ENCODE measurements around the gene FAM13C. TPM values are rescaled to one million over a fixed set of nuclear protein-coding genes. Genes with fewer than 3 reads are reported as not detected.

FAM13C gene
- total and polyA plus RNA-seq, 2 of the 13 experiments (the other 11 are each of a cell fraction or from before 2014, with no cell fraction given), result 0.07 to 0.26 TPM

GRCh38 chr10:59299933-59300332 lies 62.4 kb downstream of the FAM13C start:
- no peak overlapping the region for H3K4me2 ChIP-seq (ENCODE audit: low read depth, low read length)
- no peak for FAIRE-seq
- 48% methylated on average over 5 of the region's 5 CpGs for WGBS (ENCODE audit: low lambda C conversion rate)

More at GRCh38 chr10:59299933-59300332, 62.4 kb downstream of the FAM13C start:
- ChIA-PET POLR2A (no interaction called here), CTCF (ENCODE audit: low intra/inter-chr PET ratio, low total read pairs) (no interaction called here)
- Histone ChIP-seq H3K36me3 (replicated peaks in 1 of 2; ENCODE audit: control insufficient read depth in 1 of 2, insufficient read depth in 2 of 2, low read length in 2 of 2) (no peaks in the 10 kb centered on the region), H2AFZ (ENCODE audit: low read length) (no peak overlapping the region), H3K9me3 (ENCODE audit: low read length) (no peaks in the 10 kb centered on the region), H3K9ac (ENCODE audit: insufficient read depth, low read depth, low read length) (no peak overlapping the region), H3K4me3 (replicated peaks in 1 of 3; ENCODE audit: insufficient read depth in 1 of 3, low read depth in 2 of 3, low read length in 3 of 3) (no peak overlapping the region), H3K79me2 (ENCODE audit: insufficient read depth, low read length) (no peaks in the 10 kb centered on the region), H4K20me1 (ENCODE audit: insufficient read depth, low read length) (no peaks in the 10 kb centered on the region), H3K27me3 (ENCODE audit: control insufficient read depth in 1 of 2, insufficient read depth in 2 of 2, low read length in 2 of 2) (no peaks in the 10 kb centered on the region), H3K4me1 (ENCODE audit: insufficient read depth, low read length) (no peaks in the 10 kb centered on the region), H3K27ac (ENCODE audit: extremely low read length, insufficient read depth, low read length) (no peak overlapping the region)
- in situ Hi-C loops (cut with HindIII; ENCODE audit: extremely low pct_ligation_motif_present, low pct_unique_long_range_greater_than_20kb) (no loop called here), intact Hi-C loops (cut with micrococcal nuclease; ENCODE audit: unreplicated experiment) (no loop called here)
- no peak for DNase-seq (ENCODE audit: low spot score)
- BruUV-seq (replicated peaks), result no TSS peak
- no peak for TF ChIP-seq FOSL2 (CRISPR knock-in tag; IDR thresholded peaks at IDR 0.05)
- TF ChIP-seq ZNF383 (CRISPR knock-in tag; IDR thresholded peaks at IDR 0.05; ENCODE audit: borderline replicate concordance), result no peak
- no peak for TF ChIP-seq CBX5 (CRISPR knock-in tag; IDR thresholded peaks at IDR 0.05; ENCODE audit: borderline replicate concordance)
- no peak for TF ChIP-seq U2AF1 (optimal IDR thresholded peaks at IDR 0.05; ENCODE audit: low read depth, low read length)
- no peak for TF ChIP-seq ZNF441 (CRISPR knock-in tag; IDR thresholded peaks at IDR 0.05; ENCODE audit: borderline replicate concordance)
- TF ChIP-seq ZNF558 (CRISPR knock-in tag; IDR thresholded peaks at IDR 0.05; ENCODE audit: borderline replicate concordance), result no peak
- TF ChIP-seq TCF7L2 (IDR thresholded peaks at IDR 0.05; ENCODE audit: low read depth, low read length), result no peak
- no peak for TF ChIP-seq TAF1 (CRISPR knock-in tag; IDR thresholded peaks at IDR 0.05)
- no peak for TF ChIP-seq ARNT2 (CRISPR knock-in tag; IDR thresholded peaks at IDR 0.05; ENCODE audit: low read depth)
- TF ChIP-seq ZNF564 (CRISPR knock-in tag; IDR thresholded peaks at IDR 0.05), result no peak
- TF ChIP-seq ZNF704 (CRISPR knock-in tag; IDR thresholded peaks at IDR 0.05; ENCODE audit: borderline replicate concordance), result no peak
- TF ChIP-seq IRF9 (CRISPR knock-in tag; IDR thresholded peaks at IDR 0.05; ENCODE audit: borderline replicate concordance), result no peak
- no peak for TF ChIP-seq MBD4 (IDR thresholded peaks at IDR 0.05; ENCODE audit: borderline replicate concordance, low read length)
- no peak for TF ChIP-seq GATA4 (IDR thresholded peaks at IDR 0.05; ENCODE audit: borderline replicate concordance, low read depth)
- TF ChIP-seq, protein P1, sequence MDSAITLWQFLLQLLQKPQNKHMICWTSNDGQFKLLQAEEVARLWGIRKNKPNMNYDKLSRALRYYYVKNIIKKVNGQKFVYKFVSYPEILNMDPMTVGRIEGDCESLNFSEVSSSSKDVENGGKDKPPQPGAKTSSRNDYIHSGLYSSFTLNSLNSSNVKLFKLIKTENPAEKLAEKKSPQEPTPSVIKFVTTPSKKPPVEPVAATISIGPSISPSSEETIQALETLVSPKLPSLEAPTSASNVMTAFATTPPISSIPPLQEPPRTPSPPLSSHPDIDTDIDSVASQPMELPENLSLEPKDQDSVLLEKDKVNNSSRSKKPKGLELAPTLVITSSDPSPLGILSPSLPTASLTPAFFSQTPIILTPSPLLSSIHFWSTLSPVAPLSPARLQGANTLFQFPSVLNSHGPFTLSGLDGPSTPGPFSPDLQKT (CRISPR knock-in tag; IDR thresholded peaks at IDR 0.05; ENCODE audit: borderline replicate concordance), result no peak
- no peak for TF ChIP-seq AGO1 (IDR thresholded peaks at IDR 0.05; ENCODE audit: low read depth, low read length, poor library complexity, severe bottlenecking)
- no peak for TF ChIP-seq ZNF34 (CRISPR knock-in tag; IDR thresholded peaks at IDR 0.05; ENCODE audit: borderline replicate concordance)
- no peak for TF ChIP-seq SALL2 (CRISPR knock-in tag; IDR thresholded peaks at IDR 0.05)
- TF ChIP-seq ZNF33B (CRISPR knock-in tag; IDR thresholded peaks at IDR 0.05), result no peak
- no peak for TF ChIP-seq ZNF331 (CRISPR knock-in tag; IDR thresholded peaks at IDR 0.05)
- ATAC-seq, result no peak

Data from HepG2 (cell line).